HG03457 (cell line): ENCODE data around the gene ZCCHC10.
"Not testable (repeated sequence)": the region's sequence is repeated elsewhere in the genome, so short reads cannot be mapped to it uniquely, and the experiment has no call there.

Experiments used
- ATAC-seq: cut with Tn5 transposase; IDR thresholded peaks from one replicate; pipeline ENCODE4 v1.9.1; 2021; ENCODE audit warnings: moderate number of reproducible peaks; ENCODE audit not compliant: unreplicated experiment

Gene ZCCHC10

DNA sequence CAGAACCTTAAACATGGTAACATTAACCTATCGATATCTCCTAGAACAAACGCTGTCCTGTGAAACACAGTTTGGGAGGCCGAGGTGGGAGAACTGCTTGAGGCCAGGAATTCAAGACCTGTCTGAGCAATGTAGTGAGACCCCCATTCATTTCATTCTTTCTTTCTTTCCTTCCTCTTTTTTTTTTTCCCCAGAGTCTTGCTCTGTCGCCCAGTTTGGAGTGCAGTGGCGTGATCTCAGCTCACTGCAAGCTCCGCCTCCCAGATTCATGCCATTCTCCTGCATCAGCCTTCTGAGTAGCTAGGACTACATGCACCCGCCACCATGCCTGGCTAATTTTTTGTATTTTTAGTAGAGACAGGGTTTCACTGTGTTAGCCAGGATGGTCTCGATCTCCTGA lies 20.2 kb upstream of the ZCCHC10 start:
- ATAC-seq = not testable (repeated sequence)

DNA sequence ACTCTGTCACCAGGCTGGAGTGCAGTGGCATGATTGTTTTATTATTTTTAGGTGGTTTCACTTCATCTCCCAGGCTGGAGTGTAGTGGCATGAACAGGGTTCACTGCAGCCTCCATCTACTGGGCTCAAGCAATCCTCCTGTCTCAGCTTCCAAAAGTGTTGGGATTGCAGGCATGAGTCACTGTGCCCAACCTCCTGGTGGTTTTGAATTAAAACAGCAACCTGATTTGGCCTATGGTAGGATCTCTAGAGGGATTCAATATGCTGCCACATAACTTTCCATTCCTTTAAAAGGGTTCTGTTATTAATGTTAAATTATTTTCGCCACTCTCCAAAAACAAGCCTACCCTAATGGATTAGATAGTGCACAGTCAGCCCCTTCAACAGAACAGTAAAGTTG lies 15.6 kb upstream of the ZCCHC10 start:
- no peak for ATAC-seq

DNA sequence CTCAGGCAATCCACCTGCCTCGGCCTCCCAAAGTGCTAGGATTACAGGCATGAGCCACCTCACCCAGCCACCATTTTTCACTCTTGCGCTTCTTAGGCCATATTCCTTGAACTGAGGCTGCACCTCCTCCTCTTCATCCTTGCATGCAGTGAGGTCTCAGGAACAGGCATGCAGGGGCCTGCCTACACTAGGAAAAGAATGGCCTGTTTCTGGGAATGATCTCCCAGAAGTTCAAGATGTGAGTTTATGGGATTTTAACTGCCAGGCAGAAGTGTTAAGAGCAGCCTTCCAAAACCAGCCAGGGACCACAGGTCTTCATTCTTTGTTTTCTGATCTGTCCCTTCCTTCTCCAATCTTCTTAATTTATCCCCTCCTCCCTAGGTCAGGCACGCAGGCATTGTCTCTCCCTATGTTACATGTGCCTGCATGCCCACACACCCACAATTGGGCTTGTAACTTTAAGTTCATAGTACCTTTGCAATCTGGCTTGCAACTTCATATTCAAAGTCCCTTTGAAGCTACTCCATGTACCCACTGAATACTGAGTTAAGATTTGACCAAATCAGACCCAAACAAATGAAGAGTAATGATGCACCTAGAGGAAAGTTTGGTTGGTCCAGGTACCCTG lies 14.9 kb upstream of the ZCCHC10 start:
- no peak for ATAC-seq

DNA sequence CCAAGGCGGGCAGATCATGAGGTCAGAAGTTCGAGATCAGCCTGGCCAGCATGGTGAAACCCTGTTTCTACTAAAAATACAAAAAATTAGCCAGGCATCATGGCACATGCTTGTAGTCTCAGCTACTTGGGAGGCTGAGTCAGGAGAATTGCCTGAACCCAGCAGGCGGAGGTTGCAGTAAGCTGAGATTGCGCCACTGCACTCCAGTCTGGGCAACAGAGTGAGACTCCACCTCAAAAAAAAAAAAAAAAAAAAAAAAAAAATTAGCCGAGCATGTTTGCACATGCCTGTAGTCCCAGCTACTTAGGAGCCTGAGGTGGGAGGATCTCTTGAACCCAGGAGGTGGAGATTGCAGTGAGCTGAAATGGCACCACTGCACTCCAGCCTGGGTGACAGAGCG lies 10.3 kb upstream of the ZCCHC10 start:
- not testable (repeated sequence) for ATAC-seq

DNA sequence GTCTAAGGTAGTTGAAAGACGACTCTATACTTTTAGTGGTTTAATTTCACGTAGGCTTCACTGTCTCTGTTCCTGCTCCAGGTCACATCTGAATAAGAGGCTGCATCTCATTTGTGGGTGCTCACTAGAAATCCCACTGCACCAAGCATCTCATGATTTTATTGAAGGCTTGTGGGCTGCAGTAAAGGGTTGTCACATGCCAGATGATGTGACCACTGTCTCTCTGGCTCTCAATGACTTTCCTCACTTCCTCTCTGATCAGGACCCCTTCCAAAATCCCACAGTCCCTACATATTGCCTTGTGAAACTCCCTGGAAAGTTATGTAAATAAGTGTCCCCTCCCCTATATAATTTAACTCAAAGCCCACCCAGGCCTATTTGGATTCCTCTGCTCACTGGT lies 8.9 kb upstream of the ZCCHC10 start:
- ATAC-seq = no peak

DNA sequence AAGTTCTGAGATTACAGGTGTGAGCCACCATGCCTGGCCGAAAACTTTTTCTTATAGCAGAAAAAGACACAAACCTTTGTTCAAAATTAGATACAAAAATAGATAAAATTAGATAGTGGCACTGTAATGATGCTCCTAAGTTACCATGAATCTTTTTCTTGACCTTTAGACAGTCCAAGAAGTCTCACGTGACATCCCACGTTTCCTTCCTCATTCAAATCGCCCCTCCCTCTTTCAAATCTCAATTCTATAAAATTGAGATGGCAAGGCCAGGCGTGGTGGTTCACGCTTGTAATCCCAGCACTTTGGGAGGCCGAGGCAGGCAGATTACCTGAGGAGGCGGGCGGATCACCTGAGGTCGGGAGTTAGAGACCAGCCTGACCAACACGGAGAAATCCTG lies 7.7 kb upstream of the ZCCHC10 start:
- no peak for ATAC-seq

DNA sequence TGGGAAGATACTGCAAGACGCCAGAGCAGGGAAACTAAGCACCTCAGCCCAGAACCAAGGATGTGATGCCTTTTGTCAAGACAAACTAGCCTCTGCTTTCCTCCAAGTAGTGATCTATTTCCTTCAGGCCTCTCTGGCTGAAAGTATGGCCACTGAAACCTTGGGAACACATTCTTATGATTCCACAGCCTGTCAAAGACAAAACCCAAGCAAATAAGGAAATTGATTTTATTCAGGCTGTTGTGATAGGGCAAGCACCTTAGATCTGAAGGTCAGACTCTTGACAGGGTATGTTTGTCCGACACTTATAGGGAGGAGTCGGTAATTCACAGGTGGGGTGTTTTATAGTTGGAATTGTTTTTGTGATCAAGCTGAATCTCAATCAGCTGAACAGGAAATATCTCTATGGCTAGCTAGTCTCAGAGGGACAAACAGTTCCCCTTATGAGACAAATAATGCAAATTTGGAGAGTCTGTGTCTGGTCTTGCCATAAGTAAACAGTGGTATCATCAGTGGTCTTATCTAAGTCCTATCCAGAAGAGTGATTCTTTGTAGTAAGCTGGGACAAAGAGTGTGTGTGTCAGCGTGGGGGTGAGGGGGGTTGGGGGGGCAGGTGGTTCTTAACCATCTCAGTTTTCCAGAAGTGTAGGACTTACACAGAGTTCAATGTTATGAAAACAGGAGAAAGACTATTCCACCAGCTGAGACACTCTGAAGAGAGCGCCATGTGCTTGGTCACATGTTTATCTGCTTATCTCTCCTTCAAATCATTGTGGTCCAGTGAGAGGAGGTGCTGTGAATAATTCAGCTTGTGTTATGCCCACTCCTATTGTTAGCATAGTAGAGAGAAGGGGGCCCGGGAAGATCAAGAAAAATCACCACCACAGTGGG lies 6.7 kb upstream of the ZCCHC10 start:
- ATAC-seq = no peak

DNA sequence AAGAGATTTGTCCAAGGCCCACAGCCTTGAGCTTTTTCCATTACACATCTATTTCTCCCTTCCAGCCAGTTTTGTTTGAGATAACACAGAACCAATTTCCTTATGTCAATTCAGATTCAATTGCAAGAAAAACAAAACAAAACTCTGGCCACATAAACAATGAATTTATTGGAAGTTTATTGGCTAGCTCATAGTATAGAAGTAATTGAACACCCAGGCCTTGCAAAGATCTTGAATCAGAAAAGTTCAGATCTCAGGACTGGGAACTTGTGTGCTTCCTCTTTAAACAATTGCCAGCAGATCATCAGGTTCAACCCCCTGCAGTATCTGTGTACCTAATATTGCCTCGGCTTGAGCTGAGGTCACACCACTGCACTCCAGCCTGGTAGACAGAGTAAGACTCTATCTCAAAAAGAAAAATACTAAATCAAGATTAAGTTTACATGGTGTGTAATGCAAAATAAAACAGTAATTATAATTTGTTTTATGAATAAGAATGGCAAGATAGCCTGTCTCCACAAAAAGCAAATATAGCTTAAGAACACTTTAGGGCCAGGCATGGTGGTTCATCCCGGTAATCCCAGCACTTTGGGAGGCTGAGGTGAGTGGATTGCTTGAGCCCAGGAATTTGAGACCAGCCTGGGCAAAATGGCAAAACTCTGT lies 4.1 kb upstream of the ZCCHC10 start:
- ATAC-seq = no peak

DNA sequence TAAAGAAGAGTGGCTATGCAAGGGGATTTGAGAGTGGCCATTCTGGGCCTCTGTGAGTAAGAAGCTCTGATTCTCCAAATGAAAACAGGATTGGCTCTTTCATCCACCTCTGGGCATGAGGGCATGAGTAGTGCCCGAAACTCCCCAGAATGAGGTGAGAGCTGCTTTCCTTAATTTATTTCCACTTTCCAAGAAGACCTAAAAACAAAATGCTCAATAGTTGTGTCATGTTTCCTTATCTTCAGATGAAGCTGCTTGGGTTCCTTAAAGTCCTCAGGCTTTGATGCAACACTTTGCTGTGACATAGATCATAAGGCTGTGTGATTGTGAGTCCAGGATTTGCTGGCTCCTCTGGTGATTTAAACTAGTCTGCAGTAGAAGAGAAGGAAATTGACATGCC lies 3.1 kb upstream of the ZCCHC10 start:
- ATAC-seq = no peak

DNA sequence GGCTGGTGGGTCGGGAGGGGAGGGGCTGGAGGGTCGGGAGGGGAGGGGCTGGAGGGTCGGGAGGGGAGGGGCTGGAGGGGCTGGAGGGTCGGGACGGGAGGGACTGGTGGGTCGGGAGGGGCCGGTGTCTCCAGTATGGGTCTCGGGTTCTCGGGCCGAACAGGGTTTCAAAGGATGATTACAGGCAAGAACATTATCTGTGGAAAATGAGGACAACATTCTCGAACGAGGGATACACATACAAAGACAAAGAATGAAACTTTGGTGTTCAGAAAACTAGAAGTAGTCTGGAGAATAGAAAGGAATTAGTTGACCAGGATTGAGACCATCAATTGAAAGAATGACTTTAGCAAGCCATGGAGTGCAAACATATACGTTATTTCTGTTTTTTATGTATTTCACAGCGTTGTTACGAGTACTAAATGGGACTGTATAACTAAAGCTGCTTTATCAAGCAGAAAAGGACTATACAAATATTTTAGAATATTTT lies 360 bp upstream of the ZCCHC10 start:
- ATAC-seq = no peak

DNA sequence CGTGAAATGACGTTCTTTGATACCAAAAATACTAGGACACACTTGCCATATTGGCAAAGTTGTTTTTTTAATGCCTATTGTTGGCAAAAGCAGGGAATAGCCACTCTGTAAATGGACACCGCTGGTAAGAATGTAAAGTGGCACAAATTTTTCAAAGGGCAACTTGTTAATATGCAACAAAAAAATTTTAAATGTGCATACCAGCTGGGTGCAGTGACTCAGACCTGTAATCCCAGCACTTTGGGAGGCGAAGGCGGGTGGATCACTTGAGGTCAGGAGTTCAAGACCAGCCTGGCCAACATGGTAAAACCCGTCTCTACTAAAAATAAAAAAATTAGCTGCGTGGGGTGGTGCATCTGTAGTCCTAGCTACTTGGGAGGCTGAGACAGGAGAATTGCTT lies 6.9 kb downstream of the ZCCHC10 start:
- ATAC-seq = not testable (repeated sequence)

DNA sequence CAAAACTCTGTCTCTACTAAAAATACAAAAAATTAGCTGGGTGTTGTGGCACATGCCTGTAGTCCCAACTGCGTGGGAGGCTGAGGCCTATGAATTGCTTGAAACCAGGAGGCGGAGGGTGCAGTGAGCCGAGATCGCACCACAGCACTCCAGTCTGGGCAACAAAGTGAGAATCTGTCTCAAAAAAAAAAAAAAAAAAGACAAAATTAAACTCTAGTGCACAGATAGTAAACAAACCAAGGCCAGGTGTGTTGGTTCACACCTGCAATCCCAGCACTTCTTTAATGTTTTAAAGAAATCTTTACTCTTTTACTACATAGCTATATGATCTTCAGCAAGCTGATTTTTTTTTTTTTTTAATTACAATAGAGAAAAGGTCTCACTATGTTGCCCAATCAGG lies 8.4 kb downstream of the ZCCHC10 start:
- no peak for ATAC-seq

DNA sequence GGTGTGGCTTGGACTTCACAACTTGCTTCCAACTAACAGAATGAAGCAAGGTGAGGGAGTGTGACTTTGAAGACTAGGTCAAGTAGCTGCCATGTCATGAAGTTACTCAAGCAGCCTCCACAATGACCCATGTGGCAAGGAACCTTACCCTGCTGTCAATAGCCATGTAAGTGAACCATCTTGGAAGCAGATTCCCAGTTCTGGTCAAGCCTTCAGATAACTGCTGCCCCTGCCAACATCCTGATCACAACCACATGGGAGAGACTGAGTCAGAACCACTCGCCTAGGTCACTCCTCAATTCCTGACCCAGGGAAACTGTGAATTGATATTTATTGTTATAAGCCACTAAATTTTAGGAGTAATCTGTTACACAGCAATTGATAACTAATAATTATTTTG lies 10.9 kb downstream of the ZCCHC10 start:
- ATAC-seq = no peak

DNA sequence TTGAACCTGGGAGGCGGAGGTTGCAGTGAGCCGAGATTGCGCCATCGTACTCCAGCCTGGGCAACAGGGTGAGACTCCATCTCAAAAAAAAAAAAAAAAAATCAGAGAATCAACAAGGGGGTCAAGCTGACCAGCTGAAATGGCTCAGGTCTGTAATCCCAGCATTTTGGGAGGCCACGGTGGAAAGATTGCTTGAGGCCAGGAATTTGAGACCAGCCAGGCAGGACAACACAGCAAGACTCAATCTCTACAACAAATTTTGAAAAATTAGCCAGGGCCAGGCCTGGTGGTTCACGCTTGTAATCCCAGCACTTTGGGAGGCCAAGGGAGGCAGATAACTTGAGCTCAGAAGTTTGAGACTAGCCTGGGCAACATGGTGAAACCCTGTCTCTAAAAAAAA lies 17.9 kb downstream of the ZCCHC10 start:
- not testable (repeated sequence) for ATAC-seq

DNA sequence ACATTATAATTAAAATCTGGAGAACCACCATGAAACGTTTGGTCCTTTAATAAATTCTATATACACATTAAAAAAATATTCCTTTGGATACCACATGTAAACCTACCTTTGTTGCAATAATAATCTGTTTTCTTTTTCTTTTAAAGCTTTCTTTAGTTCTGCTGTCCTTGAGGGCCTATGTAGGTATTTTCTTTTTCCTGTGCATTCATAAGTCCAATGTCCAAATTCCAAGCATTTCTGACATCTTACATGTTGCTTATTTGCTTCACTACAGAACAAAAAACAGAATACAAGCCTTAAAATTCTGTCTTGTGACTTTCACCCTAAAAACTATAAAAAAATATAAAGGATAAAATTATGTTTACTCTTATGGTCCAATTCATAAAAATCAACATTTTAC lies 19.7 kb downstream of the ZCCHC10 start:
- ATAC-seq = no peak

DNA sequence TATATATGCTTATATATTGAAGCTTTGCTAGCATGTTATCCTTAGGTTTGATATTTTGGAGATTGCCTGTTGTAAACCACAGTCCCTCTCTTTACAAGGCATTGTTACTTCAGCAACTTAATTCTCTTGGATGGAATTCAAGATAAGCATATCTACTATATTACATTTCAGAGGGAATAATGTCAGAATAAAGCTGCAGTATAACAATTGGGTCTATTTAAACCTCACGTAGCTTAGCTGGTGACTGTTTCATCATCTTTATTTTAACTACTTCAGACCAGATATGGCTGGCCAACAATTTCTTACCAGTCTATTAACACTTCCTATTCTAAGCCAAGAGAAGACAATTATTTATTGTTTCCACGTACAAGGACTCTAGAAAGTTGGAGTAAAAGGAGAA lies 27.1 kb downstream of the ZCCHC10 start:
- no peak for ATAC-seq

DNA sequence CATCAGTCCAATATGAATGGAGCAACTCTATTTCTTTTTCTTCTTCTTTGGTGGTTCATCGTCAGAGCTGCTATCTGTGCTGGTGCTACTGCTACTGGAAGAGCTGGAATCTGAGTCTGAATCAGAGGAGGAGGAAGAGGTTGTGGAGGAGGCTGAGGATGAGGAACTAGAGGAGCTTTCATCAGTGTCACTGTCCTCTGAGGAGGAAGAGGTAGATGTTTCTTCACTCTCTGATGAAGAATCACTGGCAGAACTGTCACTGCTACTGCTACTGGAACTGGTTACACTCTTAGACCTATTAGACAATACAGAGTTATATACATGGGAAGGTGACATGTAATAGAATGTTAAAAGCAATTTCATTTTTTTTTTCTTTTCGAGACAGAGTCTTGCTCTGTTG lies 27.8 kb downstream of the ZCCHC10 start:
- no peak for ATAC-seq

DNA sequence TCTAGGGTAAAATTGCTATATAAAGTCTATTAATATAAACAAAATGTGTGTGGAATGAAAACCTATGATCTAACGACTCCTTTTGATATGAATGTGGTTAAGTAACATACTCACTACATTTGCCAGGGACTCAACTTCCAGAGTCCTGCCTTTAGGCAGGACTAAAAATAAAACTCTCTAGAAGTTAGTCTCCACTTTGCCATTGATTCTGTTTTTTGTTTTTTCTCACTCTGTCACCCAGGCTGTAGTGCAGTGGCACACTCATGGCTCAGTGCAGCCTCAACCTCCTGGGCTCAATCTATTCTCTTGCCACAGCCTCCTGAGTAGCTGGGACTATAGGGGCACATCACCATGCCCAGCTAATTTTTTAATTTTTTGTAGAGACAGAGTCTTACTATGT lies 30.0 kb downstream of the ZCCHC10 start:
- ATAC-seq = no peak

DNA sequence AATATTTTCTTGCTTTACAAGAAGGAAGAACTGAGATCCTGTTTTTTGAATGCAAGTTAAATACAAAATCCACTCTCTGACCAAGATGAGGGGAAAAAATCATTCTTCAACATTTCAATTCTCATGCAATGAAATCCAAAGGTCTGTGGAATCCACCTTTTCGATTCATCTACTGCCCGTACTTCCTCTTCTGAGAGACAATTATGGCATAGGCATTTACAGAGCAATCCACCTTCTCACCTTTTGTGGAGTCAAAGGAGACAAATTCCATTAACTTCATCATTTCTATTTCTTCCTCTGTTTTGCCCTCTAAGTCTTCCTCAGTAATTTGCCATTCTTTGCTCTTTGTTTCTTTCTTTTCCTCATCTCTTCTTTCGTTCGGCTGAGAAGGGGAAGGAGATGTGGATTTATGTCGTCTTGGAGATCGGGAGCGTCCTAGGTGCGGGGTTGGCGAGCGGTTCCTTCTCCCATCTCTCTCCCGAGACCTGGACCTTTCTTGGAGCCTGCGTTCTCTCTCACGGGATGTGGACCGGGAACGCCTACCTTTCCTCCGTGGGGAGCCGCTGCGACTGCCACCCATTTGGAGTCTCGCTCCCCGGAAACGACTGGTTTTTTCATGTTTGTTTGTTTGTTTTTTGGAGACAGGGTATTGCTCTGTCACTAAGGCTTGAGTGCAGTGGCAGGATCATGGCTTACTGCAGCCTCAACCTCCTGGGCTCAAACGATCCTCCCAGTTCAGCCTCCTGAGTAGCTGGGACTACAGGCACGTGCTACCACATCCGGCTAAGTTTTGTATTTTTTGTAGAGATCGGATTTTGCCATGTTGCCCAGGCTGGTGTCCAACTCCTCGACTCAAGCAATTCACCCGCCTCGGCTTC lies 38.6 kb downstream of the ZCCHC10 start:
- ATAC-seq = no peak

DNA sequence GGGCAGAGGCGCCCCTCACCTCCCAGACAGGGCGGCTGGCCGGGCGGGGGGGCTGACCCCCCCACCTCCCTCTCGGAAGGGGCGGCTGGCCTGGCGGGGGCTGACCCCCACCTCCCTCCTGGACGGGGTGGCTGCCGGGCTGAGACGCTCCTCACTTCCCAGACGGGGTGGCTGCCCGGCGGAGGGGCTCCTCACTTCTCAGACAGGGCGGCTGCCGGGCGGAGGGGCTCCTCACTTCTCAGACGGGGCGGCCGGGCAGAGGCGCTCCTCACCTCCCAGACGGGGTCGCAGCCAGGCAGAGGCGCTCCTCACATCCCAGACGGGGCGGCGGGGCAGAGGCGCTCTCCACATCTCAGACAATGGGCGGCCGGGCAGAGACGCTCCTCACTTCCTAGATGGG lies 43.4 kb downstream of the ZCCHC10 start:
- ATAC-seq = not testable (repeated sequence)

DNA sequence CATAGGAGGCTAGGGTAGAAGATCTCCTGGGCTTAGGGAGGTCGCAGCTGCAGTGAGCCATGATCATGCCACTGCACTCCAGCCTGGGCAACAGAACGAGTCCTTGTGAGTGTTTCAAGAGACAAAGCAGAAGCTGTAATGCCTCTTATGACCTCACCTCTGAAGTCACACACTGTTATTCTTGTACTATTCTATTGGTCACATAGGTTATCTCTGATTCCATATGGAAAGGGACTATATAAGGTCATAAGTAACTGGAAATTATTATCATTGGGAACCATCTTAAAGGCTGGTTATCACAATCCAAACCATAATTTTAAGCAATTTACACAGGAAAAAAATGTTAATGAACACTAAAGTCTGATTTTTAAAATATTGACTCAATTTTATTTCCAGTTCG lies 45.1 kb downstream of the ZCCHC10 start:
- no peak for ATAC-seq
